GM19240 (cell line): Measurements from ENCODE around the gene RNF135.
"Not testable (repeated sequence)": the region's sequence is repeated elsewhere in the genome, so short reads cannot be mapped to it uniquely, and the experiment has no call there.

Experiments
- DNase-seq: peaks from one replicate; pipeline ENCODE4 v3.0.0; 2011; ENCODE audit warnings: low spot score; ENCODE audit not compliant: insufficient read length

RNF135 gene

GRCh38 chr17:30954046-30954830, 16.6 kb upstream of the RNF135 start:
- no peak for DNase-seq

- no peak for DNase-seq
These were observed 14.0 kb upstream of the RNF135 start for GRCh38 chr17:30956764-30957374.

- no peak for DNase-seq
These were observed 13.1 kb upstream of the RNF135 start for GRCh38 chr17:30957741-30958140.

GRCh38 chr17:30958187-30958586, 12.7 kb upstream of the RNF135 start:
- no peak for DNase-seq

GRCh38 chr17:30961209-30962188, 9.3 kb upstream of the RNF135 start:
- DNase-seq = no peak

GRCh38 chr17:30964312-30964711, 6.5 kb upstream of the RNF135 start:
- not testable (repeated sequence) for DNase-seq

- DNase-seq = no peak
These were observed 6.0 kb upstream of the RNF135 start for GRCh38 chr17:30964876-30965275.

GRCh38 chr17:30965686-30966085, 5.2 kb upstream of the RNF135 start:
- no peak for DNase-seq

GRCh38 chr17:30967911-30968310, 2.9 kb upstream of the RNF135 start:
- DNase-seq = not testable (repeated sequence)

GRCh38 chr17:30969989-30970830, 629 bp upstream of the RNF135 start:
- DNase-seq = no peak

GRCh38 chr17:30975042-30975820, 4.4 kb downstream of the RNF135 start:
- DNase-seq = no peak

GRCh38 chr17:30979919-30980318, 9.1 kb downstream of the RNF135 start:
- not testable (repeated sequence) for DNase-seq

- DNase-seq = no peak
These were observed 11.0 kb downstream of the RNF135 start for GRCh38 chr17:30981531-30982519.

- no peak for DNase-seq
These were observed 12.0 kb downstream of the RNF135 start for GRCh38 chr17:30982855-30983254.

GRCh38 chr17:30990458-30990857, 19.6 kb downstream of the RNF135 start:
- DNase-seq = no peak

GRCh38 chr17:30992551-30992950, 21.7 kb downstream of the RNF135 start:
- DNase-seq = no peak

- DNase-seq = no peak
These were observed 24.5 kb downstream of the RNF135 start for GRCh38 chr17:30995347-30995746.

- DNase-seq = no peak
These were observed 25.6 kb downstream of the RNF135 start for GRCh38 chr17:30996486-30996885.

GRCh38 chr17:30997270-30997669, 26.4 kb downstream of the RNF135 start:
- no peak for DNase-seq
